ENCODE results near the gene RCN2.

Gene RCN2

DNA sequence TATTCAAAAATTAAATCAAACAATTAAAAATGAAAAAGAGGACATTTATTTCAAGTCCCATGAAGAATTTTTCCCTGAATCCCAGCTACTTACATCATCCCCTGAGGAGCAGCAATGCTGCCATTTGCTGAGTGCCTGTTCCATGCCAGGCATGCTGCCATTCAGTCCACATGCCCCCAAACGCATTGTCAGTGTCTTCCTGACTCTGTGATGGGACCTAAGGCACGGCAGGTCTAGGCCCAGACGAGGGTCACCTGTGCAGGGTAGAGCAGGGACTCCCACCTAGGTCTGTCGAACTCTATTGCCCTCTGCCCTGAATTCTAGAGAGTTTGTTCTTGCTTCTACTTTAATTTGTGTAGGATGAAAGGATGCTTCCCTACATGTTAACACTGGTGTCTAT is 70.4 kb downstream of the RCN2 start:
- Mint-ChIP-seq H3K9me3 (no peaks in the 10 kb centered on the region), H3K4me1 (ENCODE audit: low read depth) (peaks cover 86% of the 10 kb centered on the region), H3K27ac (peak overlapping the region; percentile 82), H3K36me3 (ENCODE audit: low read depth) (peaks cover 64% of the 10 kb centered on the region), H3K4me3 (peak overlapping the region; percentile 71), H3K27me3 (ENCODE audit: low read depth) (no peaks in the 10 kb centered on the region)

DNA sequence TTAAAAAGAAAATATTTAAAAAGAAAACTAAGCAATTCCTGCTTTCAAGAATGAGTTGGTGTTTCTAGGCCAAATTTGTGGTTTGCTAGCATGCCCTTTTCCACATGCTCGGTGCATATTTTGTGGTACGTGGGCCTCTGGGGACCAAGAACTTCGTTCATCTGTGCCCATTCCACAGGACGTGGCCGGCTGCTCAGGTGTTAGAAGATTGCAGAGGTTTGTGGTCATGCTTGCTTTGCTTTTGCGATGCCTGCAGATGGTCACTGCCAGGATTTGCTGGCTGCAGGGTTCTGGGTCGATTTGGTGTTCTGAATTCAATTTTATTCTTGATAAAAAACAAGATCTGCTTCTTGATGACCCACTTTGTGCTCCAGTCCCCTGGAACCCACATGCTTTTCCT is 70.9 kb downstream of the RCN2 start:
- H3K36me3 Mint-ChIP-seq (ENCODE audit: low read depth): peaks cover 60% of the 10 kb centered on the region
- peak overlapping the region; percentile 82 for H3K27ac Mint-ChIP-seq
- H3K27me3 Mint-ChIP-seq (ENCODE audit: low read depth): no peaks in the 10 kb centered on the region
- no peaks in the 10 kb centered on the region for H3K9me3 Mint-ChIP-seq
- H3K4me1 Mint-ChIP-seq (ENCODE audit: low read depth): peaks cover 85% of the 10 kb centered on the region
- H3K4me3 Mint-ChIP-seq: peak overlapping the region; percentile 71

GRCh38 chr15:77002954-77003912 is 71.7 kb downstream of the RCN2 start:
- Mint-ChIP-seq H3K4me3 (peak overlapping the region; percentile 71), H3K9me3 (no peaks in the 10 kb centered on the region), H3K27me3 (ENCODE audit: low read depth) (no peaks in the 10 kb centered on the region), H3K4me1 (ENCODE audit: low read depth) (peaks cover 77% of the 10 kb centered on the region), H3K27ac (peak overlapping the region; percentile 82), H3K36me3 (ENCODE audit: low read depth) (peaks cover 59% of the 10 kb centered on the region)
